Stomach (tissue), 9 donors: ENCODE data around the gene ZNF214. TPM values are rescaled to one million over a fixed set of nuclear protein-coding genes. Genes with fewer than 3 reads are reported as not detected.

Experiments used
- DNase-seq, 2 donors: peaks; one replicate each; pipeline versions ENCODE4 v3.0.0 to v3.0.0-alpha.2; 2013 to 2019
- H3K27ac ChIP-seq, 5 donors: fragments of 200-600 bp in 4 of 5; sonication (generic) in 4 of 5; one replicate each; pipeline ENCODE4 v1.5.1; 2013 to 2019; ENCODE audit warnings: mild to moderate bottlenecking in 1 of 5, moderate library complexity in 1 of 5
- H3K27me3 ChIP-seq, 3 donors: fragments of 200-600 bp; sonication (generic); one replicate each; pipeline ENCODE4 v1.5.1; 2017 to 2019; ENCODE audit warnings: mixed run types in 1 of 3
- H3K36me3 ChIP-seq, 4 donors: fragments of 200-600 bp; sonication (generic); 1 replicate in 3 of 4; 2 replicates in 1 of 4; pipeline ENCODE4 v1.5.1; 2016 to 2019
- H3K4me1 ChIP-seq, 4 donors: fragments of 200-600 bp; sonication (generic); one replicate each; pipeline ENCODE4 v1.5.1; 2016 to 2019
- H3K4me3 ChIP-seq, 4 donors: fragments of 200-600 bp; sonication (generic) in 3 of 4; one replicate each; pipeline ENCODE4 v1.5.1; 2016 to 2019; ENCODE audit warnings: mild to moderate bottlenecking in 1 of 4
- H3K9me3 ChIP-seq, 4 donors: fragments of 200-600 bp; sonication (generic); one replicate each; pipeline ENCODE4 v1.5.1; 2016 to 2019
- EP300 ChIP-seq: sonication (generic); formaldehyde crosslinking; IDR thresholded peaks from one replicate; pipeline ENCODE4 v1.6.1; 2017; ENCODE audit warnings: antibody characterized with exemption
- POLR2A ChIP-seq, 4 donors: fragments of 450-650 bp; IDR thresholded peaks; one replicate each; pipeline ENCODE4 v1.6.1; 2016; ENCODE audit warnings: antibody characterized with exemption in 4 of 4, control low read depth in 2 of 4, mild to moderate bottlenecking in 1 of 4, moderate library complexity in 1 of 4
- POLR2AphosphoS5 ChIP-seq, 3 donors: sonication (generic); formaldehyde crosslinking; IDR thresholded peaks; one replicate each; pipeline ENCODE4 v1.6.1; 2016; ENCODE audit warnings: antibody characterized with exemption in 3 of 3
- WGBS, 5 donors: extraction: QIAGEN DNeasy Blood & Tissue Kit in 3 of 5; methylation state at CpG; one replicate each; pipeline versions ENCODE4 v1.1.5 to v1.1.7; 2013 to 2018; 5-methylcytosine and 5-hydroxymethylcytosine counted together
- intact Hi-C: fragments of 100-400 bp; cut with DNase I; formaldehyde crosslinking; loops from one replicate; pipeline ENCODE4 v1.15.1; 2023; ENCODE audit warnings: low total_unique reads
- polyA plus RNA-seq, 3 donors: library from polyadenylated mRNA; stranded (reverse); fragments of 200-250 nt; gene quantifications; one replicate each; pipeline ENCODE4 v1.2.3, GENCODE V29; 2013
- total RNA-seq, 5 donors: library from RNA; depleted of rRNA; stranded (reverse); fragments of >200 nt; gene quantifications; one replicate each; pipeline versions ENCODE4 v1.1.0 to v1.2.3, GENCODE V29; 2014 to 2016
- TF ChIP-seq, protein P1 (sequence below), 7 experiments: fragments of 450-650 bp in 4 of 7; fragments of 200-600 bp in 3 of 7; sonication (generic) in 3 of 7; IDR thresholded peaks; one replicate each; pipeline ENCODE4 v1.5.1; 2016 to 2019; ENCODE audit warnings: antibody characterized with exemption in 7 of 7, control low read depth in 2 of 7, mild to moderate bottlenecking in 1 of 7
- donor health status: healthy with polysubstance abuse.
- donor health status: Bipolar disorder and iron deficiency.
- donor health status: healthy.

The ZNF214 gene
- total and polyA plus RNA-seq, 8 donors = 0.37 to 4.0 (median 0.62) TPM; not detected in 2

DNA sequence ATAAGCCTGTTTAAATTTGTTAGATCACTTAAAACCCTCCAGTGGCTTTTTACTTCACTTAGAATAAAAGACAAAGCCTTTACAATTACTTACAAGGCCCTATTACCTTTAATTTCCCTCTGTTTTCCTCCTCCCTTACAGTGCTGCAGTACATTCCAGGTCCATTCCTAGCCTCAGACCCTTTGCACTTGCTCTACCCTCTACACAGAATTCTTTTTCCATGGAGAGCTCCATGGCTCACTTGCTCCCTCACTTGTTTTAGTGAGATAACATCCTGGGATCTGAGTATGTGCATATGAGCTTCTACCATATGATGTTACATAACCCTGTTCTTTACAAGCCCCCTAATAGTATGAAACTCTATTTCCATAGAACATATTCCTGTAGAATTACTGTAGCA is 24.4 kb downstream of the ZNF214 start:
- Histone ChIP-seq H3K4me3 (no peak overlapping the region), H3K27me3 (no peaks in the 10 kb centered on the region), H3K36me3 (peaks cover 0 to 12% (median 9%) of the 10 kb centered on the region in 4 donors), H3K9me3 (peaks cover 0 to 5% (median under 1%) of the 10 kb centered on the region in 4 donors), H3K27ac (no peak overlapping the region), H3K4me1 (peaks cover 0 to 8% (median 0%) of the 10 kb centered on the region in 4 donors)
- intact Hi-C loops = no loop called here
- no peak for DNase-seq
- no peak for TF ChIP-seq POLR2A (IDR thresholded peaks at IDR 0.05)
- TF ChIP-seq EP300 = no peak
- TF ChIP-seq, protein P1, sequence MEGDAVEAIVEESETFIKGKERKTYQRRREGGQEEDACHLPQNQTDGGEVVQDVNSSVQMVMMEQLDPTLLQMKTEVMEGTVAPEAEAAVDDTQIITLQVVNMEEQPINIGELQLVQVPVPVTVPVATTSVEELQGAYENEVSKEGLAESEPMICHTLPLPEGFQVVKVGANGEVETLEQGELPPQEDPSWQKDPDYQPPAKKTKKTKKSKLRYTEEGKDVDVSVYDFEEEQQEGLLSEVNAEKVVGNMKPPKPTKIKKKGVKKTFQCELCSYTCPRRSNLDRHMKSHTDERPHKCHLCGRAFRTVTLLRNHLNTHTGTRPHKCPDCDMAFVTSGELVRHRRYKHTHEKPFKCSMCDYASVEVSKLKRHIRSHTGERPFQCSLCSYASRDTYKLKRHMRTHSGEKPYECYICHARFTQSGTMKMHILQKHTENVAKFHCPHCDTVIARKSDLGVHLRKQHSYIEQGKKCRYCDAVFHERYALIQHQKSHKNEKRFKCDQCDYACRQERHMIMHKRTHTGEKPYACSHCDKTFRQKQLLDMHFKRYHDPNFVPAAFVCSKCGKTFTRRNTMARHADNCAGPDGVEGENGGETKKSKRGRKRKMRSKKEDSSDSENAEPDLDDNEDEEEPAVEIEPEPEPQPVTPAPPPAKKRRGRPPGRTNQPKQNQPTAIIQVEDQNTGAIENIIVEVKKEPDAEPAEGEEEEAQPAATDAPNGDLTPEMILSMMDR (IDR thresholded peaks at IDR 0.05) = no peak
- no peak for TF ChIP-seq POLR2AphosphoS5 (IDR thresholded peaks at IDR 0.05)

DNA sequence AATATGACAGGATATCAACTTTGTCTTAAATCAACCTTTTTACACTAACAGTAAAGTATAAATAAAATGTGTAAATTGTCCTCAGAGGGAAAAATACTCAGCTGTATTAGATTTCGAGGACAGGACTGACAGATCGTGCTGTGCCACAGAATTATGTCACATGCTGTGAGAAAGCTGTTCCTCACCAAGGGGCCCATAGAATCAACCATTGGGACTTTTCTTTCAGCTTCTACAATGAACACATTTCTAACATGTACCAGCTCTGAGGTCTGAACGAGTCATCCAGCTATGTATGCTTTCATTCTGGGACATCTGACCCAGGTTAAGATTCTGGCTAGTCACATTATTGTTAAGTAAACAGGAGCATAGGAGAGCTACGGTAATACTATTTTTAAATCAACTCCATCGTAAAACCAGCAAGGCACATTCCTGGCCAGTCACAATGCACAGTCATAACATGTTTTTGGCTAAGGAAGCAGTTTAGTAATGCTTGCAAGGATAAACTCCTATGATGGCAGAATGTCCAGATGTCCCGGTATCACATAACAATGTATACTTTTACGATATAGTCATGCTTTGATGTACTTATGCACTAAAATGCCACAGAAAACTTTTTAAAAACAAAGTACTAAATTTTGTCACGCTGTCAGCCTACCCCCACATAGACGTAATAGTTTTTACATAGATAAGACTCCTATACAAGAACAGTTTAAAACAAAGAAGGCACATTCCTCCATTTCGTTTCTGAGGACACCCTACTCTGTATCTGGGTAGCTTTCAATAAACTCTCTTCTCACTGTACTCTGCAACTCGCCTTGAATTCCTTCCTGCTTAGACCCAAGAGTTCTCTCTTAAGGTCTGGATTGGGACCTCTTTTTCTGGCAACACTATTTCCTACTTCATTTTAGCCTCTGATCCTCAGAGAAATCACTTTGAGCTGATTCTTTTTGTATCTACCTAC is 27.4 kb downstream of the ZNF214 start:
- WGBS, 5 donors = 34 to 41% (median 40%) methylated on average over 11 of the region's 11 CpGs
- no peaks in the 10 kb centered on the region for H3K27me3 ChIP-seq
- no peaks in the 10 kb centered on the region for H3K36me3 ChIP-seq
- no peak for DNase-seq
- TF ChIP-seq POLR2AphosphoS5 (IDR thresholded peaks at IDR 0.05) = peak in 1 of 3 donors; percentile 14
- TF ChIP-seq POLR2A (IDR thresholded peaks at IDR 0.05) = no peak
- TF ChIP-seq EP300 = no peak
- peaks cover 0 to 8% (median 0%) of the 10 kb centered on the region in 4 donors for H3K4me1 ChIP-seq
- H3K4me3 ChIP-seq = no peak overlapping the region
- no peaks in the 10 kb centered on the region for H3K9me3 ChIP-seq
- peak overlapping the region in 2 of 5 donors; percentile 13 to 15 for H3K27ac ChIP-seq
- intact Hi-C loops = no loop called here

DNA sequence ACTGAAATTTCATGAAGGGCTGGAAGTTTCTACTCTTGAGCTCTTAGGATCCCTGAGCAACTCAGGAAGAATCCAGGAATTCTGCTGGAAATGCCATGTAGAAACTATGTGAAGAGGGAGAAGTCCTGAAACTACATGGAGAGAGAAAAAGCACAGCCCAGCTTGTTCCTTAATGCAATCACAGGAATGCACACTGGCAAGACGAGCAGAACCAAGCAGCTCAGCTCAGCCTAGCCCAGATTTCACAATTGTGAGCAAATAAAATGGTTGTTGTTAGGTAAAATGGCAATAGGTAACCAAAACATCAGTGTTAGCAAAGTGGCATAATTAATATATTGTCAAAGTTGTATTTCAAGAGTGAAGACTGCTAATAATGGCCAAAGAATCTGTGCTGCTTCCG is 28.1 kb downstream of the ZNF214 start:
- Histone ChIP-seq H3K36me3 (no peaks in the 10 kb centered on the region), H3K27me3 (no peaks in the 10 kb centered on the region), H3K9me3 (no peaks in the 10 kb centered on the region), H3K27ac (peak overlapping the region in 2 of 5 donors; percentile 13 to 15), H3K4me1 (peaks cover 0 to 8% (median 0%) of the 10 kb centered on the region in 4 donors), H3K4me3 (no peak overlapping the region)
- no peak for DNase-seq
- WGBS, 5 donors = 54 to 71% (median 58%) methylated on average over 2 of the region's 2 CpGs
- TF ChIP-seq POLR2A (IDR thresholded peaks at IDR 0.05) (no peak), POLR2AphosphoS5 (IDR thresholded peaks at IDR 0.05) (no peak), EP300 (no peak)
- TF ChIP-seq, protein P1 (IDR thresholded peaks at IDR 0.05) = no peak
- intact Hi-C loops = no loop called here

GRCh38 chr11:6991227-6991626 is 28.9 kb downstream of the ZNF214 start:
- intact Hi-C loops = no loop called here
- H3K4me1 ChIP-seq = peaks cover 0 to 8% (median 0%) of the 10 kb centered on the region in 4 donors
- H3K27me3 ChIP-seq = no peaks in the 10 kb centered on the region
- H3K4me3 ChIP-seq = no peak overlapping the region
- 63 to 74% (median 70%) methylated on average over 6 of the region's 6 CpGs for WGBS, 5 donors
- H3K27ac ChIP-seq = no peak overlapping the region
- H3K36me3 ChIP-seq = no peaks in the 10 kb centered on the region
- DNase-seq = peak in 1 of 2 donors; percentile 7
- no peak for TF ChIP-seq POLR2AphosphoS5 (IDR thresholded peaks at IDR 0.05)
- no peak for TF ChIP-seq POLR2A (IDR thresholded peaks at IDR 0.05)
- TF ChIP-seq, protein P1 (IDR thresholded peaks at IDR 0.05) = no peak
- TF ChIP-seq EP300 = no peak
- no peaks in the 10 kb centered on the region for H3K9me3 ChIP-seq

DNA sequence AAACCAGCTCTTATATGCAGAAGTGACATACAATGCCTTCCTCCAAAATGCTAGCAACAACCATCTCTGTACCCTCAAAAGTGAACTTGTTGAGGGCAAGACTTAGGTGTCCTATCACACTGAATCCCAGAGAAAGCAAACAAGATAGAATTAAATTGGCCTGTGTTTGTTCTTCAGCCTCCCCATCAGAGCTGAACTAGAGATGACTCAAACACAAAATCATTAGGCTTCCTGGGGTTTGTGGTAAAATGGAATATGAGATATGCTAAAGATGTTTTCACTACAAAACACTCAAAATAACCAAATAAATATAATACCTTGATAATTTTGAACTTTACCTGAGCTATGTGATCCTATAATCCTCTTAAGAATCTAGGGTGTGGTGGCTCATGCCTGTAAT is 31.6 kb downstream of the ZNF214 start:
- H3K9me3 ChIP-seq = no peaks in the 10 kb centered on the region
- intact Hi-C loops = no loop called here
- no peaks in the 10 kb centered on the region for H3K36me3 ChIP-seq
- no peak overlapping the region for H3K4me3 ChIP-seq
- H3K27me3 ChIP-seq = no peaks in the 10 kb centered on the region
- peaks cover 0 to 8% (median 0%) of the 10 kb centered on the region in 4 donors for H3K4me1 ChIP-seq
- TF ChIP-seq, protein P1 (IDR thresholded peaks at IDR 0.05) = no peak
- TF ChIP-seq POLR2A (IDR thresholded peaks at IDR 0.05) (no peak), EP300 (no peak), POLR2AphosphoS5 (IDR thresholded peaks at IDR 0.05) (no peak)
- no peak for DNase-seq
- H3K27ac ChIP-seq = no peak overlapping the region
